Motor neuron (in vitro differentiated cells): ENCODE data around the gene PDE4B. TPM values are rescaled to one million over a fixed set of nuclear protein-coding genes. Genes with fewer than 3 reads are reported as not detected.

Experiments used
- ATAC-seq, 8 experiments: fragments of 200-7000 bp; cut with Tn5 transposase; replicated peaks in 6 of 8; 2 replicates each; pipeline ENCODE4 v1.8.0; 2021; ENCODE audit warnings: mild to moderate bottlenecking in 8 of 8, moderate library complexity in 8 of 8
- H3K27ac ChIP-seq, 2 donors: fragments of 250-450 bp; sonication (Bioruptor Pico); 2 replicates each; pipeline ENCODE4 v1.9.0; 2021; ENCODE audit warnings: antibody characterized with exemption in 2 of 2, mild to moderate bottlenecking in 2 of 2, moderate library complexity in 1 of 2
- H3K4me1 ChIP-seq, 2 donors: fragments of 250-450 bp; sonication (Bioruptor Pico); replicated peaks in 1 of 2; 2 replicates each; pipeline ENCODE4 v1.6.1; 2021; ENCODE audit warnings: antibody characterized with exemption in 2 of 2, mild to moderate bottlenecking in 2 of 2, moderate library complexity in 1 of 2
- H3K4me3 ChIP-seq, 5 donors: fragments of 250-450 bp; sonication (Bioruptor Pico); 2 replicates each; pipeline ENCODE4 v1.9.0; 2021; ENCODE audit warnings: antibody characterized with exemption in 5 of 5, mild to moderate bottlenecking in 5 of 5, moderate library complexity in 4 of 5
- WGBS, 10 experiments: fragments of 450-650 bp; shearing (Covaris generic); methylation state at CpG; one replicate each; pipeline ENCODE4 v1.0.0; 2022; 5-methylcytosine and 5-hydroxymethylcytosine counted together
- in situ Hi-C, 9 experiments: fragments of 400-800 bp; cut with MboI; loops; one replicate each; pipeline ENCODE4 v1.15.0; 2021; ENCODE audit warnings: low sequenced_read_pairs in 9 of 9, low pct_unique_long_range_greater_than_20kb in 2 of 9; ENCODE audit not compliant: unreplicated experiment in 9 of 9
- total RNA-seq, 8 experiments: library from RNA; unstranded; fragments of 300-600 nt; gene quantifications; 2 replicates each; pipeline versions ENCODE4 v1.2.3 to v1.2.4, GENCODE V29; 2022

The PDE4B gene
- total RNA-seq, 8 experiments from 2014 or later = 13.9 to 63.1 (median 43.3) TPM

DNA sequence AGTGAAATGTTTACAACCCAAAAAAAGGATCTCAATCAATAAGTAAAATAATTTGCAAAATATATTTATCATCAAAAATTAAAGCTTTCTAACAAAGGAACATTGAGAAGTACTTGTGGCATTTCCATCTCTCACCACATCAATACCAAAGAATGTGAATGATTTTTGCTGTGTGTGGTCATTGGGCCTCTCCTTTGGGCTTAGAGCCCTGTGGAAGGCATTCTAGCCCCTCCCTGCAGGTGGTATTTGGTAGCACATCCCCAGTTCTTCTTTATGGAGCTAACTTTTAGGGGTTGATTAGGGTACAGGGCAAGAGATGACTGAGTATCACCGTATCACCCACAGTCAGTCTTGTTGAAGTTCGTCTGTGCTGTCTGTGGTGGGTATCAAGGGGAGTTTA, 447.1 kb downstream of the PDE4B start:
- 83 to 100% (median 88%) methylated on average over 2 of the region's 2 CpGs; no CpG with 5 or more reads in 5 of the 10 experiments for WGBS, 10 experiments
- no peak for ATAC-seq
- H3K4me1 ChIP-seq = peaks cover 23 to 28% of the 10 kb centered on the region in 2 donors
- H3K27ac ChIP-seq = no peak overlapping the region
- in situ Hi-C loops = loop anchor here (5.0 to 25.0 kb wide), 6 partner anchors 275 to 528 kb away; no protein-coding TSS in a partner anchor
- H3K4me3 ChIP-seq = no peak overlapping the region

- H3K4me3 ChIP-seq = no peak overlapping the region
- no peak overlapping the region for H3K27ac ChIP-seq
- in situ Hi-C loops = loop anchor here (5.0 to 25.0 kb wide), 6 partner anchors 276 to 528 kb away; no protein-coding TSS in a partner anchor
- ATAC-seq = no peak
- H3K4me1 ChIP-seq = peaks cover 25 to 31% of the 10 kb centered on the region in 2 donors
- WGBS, 10 experiments = 54 to 100% (median 87%) methylated on average over 2 to 6 of the region's 6 CpGs
Measured at GRCh38 chr1:66240491-66241484, 448.1 kb downstream of the PDE4B start.

DNA sequence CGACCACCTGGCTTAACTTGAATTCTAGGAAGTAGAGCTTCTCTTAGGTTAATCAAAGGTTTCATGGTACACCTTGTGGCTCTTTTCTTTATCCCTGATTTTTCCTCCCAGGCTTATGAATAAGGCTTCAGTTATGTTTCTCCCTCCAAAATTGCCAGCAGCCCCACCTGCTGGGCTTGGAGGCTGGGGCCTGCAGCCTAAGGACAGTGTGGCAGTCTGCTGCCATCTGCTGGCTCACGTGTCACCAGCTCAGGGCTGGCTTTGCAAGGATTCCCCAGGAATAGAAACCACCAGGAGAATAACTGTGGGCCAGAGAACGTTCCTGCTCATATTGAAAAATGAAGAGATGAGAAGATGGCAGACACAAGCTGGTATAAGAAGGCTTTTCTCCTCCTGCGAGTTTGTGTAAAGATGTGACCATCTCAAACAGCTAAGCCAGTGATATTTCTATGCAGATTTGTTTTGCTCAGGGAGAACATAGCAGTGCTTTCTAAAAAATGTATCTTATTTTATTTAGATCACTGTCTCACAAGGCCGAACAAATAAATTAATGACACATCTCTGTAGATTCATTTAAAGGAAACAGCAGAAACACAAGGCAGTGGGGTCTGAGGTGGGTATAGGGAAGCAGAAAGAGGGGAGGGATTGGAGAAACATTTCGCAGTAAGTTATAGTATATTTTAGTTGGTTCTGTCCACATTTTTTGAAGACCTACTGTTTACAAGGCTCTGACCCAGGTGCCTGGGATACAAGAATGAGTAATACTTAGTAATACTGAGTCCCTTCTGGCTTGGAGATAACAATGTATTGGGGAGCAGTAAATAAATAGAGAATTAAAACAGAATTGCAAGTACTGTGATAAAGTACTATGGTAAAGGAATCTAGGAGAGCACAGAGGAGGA, 450.2 kb downstream of the PDE4B start:
- ATAC-seq = peak; percentile 59 to 99 (median 92)
- 0 to 100% (median 41%) methylated on average over 1 to 6 of the region's 6 CpGs for WGBS, 10 experiments
- in situ Hi-C loops = loop anchor here (5.0 to 25.0 kb wide), 6 partner anchors 278 to 531 kb away; no protein-coding TSS in a partner anchor
- no peak overlapping the region for H3K27ac ChIP-seq
- peaks cover 24 to 27% of the 10 kb centered on the region in 2 donors for H3K4me1 ChIP-seq
- H3K4me3 ChIP-seq = no peak overlapping the region

- H3K4me3 ChIP-seq = no peak overlapping the region
- WGBS, 10 experiments = 27 to 100% (median 87%) methylated on average over 1 to 2 of the region's 2 CpGs
- ATAC-seq = peak in 3 of 8 experiments; percentile 15 to 48 (median 17)
- H3K27ac ChIP-seq = no peak overlapping the region
- peaks cover 24 to 27% of the 10 kb centered on the region in 2 donors for H3K4me1 ChIP-seq
- in situ Hi-C loops = loop anchor here (5.0 to 25.0 kb wide), 6 partner anchors 279 to 531 kb away; no protein-coding TSS in a partner anchor
Measured at GRCh38 chr1:66243548-66244130, 450.9 kb downstream of the PDE4B start.

DNA sequence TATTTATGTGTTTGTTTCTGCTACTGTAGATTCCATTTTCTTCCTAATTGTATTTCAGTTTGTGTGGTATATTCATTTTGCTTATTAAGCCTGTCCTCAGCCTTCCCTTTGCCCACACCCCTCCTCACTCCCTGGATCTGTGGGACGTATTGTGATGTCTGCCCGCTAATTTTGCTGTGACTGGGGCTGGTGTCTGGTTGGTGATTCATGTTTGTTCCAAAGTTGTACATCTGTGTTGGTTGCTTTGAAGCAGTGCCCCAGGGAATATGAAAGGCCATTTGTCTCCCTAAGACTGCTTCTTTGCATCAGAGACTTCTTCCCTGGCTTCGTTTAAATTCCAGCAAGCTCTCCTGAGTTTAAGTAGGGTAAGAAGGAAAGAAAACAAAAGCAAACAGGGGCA, 451.7 kb downstream of the PDE4B start:
- H3K4me3 ChIP-seq = no peak overlapping the region
- H3K4me1 ChIP-seq = peaks cover 24 to 27% of the 10 kb centered on the region in 2 donors
- in situ Hi-C loops = loop anchor here (5.0 to 25.0 kb wide), 6 partner anchors 280 to 532 kb away; no protein-coding TSS in a partner anchor
- peak; percentile 47 to 84 (median 60) for ATAC-seq
- 0 to 67% (median 28%) methylated on average over 2 to 3 of the region's 3 CpGs; no CpG with 5 or more reads in 2 of the 10 experiments for WGBS, 10 experiments
- H3K27ac ChIP-seq = no peak overlapping the region

GRCh38 chr1:66245691-66246090, 453.0 kb downstream of the PDE4B start:
- Histone ChIP-seq H3K4me3 (no peak overlapping the region), H3K4me1 (peaks cover 24 to 27% of the 10 kb centered on the region in 2 donors), H3K27ac (no peak overlapping the region)
- in situ Hi-C loops = loop anchor here in 8 of 9 experiments (10.0 to 25.0 kb wide), 5 partner anchors 281 to 533 kb away; no protein-coding TSS in a partner anchor
- ATAC-seq = no peak
- WGBS, 10 experiments = 46 to 100% (median 71%) methylated on average over 1 of the region's 1 CpG; no CpG with 5 or more reads in 3 of the 10 experiments

DNA sequence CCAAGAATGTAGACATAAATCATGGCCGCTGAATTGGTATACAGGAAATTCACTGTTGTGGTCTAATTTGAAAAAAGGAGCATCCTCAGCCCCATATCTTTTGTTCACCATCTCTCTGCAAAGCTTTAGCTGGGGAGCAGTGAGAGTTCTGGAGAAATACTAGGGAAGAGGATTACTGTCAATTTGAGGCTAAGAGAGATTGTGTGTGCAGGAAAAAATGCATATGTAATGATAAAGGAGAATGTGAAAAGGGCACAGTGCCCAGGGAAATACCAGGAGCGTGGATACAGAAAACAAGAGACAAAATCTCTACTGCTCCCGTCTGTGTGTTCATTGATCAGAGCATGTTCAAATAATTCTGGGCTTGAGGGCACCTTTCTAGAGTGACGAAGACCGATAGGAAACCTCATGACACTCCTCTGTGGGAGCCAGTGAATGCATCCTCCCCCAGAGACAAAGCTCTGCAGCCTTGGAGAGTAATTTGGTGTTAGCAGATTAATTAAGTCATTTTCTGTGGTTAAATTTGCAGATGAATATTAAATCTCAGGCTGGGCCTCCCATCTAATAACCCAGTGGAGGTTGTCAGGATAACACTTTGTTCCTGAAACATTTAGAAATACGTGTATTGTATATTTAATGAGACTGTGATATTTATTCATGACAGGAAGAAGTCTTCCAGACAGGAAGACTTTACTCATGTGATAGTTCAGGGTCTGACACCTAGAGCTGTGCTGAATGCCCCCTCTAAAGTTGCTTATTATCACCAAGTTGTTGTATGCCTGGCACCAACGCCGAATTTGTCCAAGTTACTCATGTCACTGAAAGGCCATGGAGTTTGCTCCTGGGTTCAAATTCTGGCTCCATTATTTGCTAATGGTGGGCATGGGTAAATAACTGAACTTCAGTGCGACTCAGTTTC, 453.9 kb downstream of the PDE4B start:
- 63 to 98% (median 88%) methylated on average over 4 to 9 of the region's 9 CpGs; no CpG with 5 or more reads in 2 of the 10 experiments for WGBS, 10 experiments
- in situ Hi-C loops = loop anchor here in 8 of 9 experiments (10.0 to 25.0 kb wide), 5 partner anchors 282 to 534 kb away; no protein-coding TSS in a partner anchor
- H3K4me1 ChIP-seq = peaks cover 24 to 27% of the 10 kb centered on the region in 2 donors
- no peak overlapping the region for H3K27ac ChIP-seq
- ATAC-seq = peak in 2 of 8 experiments; percentile 4 to 44
- no peak overlapping the region for H3K4me3 ChIP-seq

DNA sequence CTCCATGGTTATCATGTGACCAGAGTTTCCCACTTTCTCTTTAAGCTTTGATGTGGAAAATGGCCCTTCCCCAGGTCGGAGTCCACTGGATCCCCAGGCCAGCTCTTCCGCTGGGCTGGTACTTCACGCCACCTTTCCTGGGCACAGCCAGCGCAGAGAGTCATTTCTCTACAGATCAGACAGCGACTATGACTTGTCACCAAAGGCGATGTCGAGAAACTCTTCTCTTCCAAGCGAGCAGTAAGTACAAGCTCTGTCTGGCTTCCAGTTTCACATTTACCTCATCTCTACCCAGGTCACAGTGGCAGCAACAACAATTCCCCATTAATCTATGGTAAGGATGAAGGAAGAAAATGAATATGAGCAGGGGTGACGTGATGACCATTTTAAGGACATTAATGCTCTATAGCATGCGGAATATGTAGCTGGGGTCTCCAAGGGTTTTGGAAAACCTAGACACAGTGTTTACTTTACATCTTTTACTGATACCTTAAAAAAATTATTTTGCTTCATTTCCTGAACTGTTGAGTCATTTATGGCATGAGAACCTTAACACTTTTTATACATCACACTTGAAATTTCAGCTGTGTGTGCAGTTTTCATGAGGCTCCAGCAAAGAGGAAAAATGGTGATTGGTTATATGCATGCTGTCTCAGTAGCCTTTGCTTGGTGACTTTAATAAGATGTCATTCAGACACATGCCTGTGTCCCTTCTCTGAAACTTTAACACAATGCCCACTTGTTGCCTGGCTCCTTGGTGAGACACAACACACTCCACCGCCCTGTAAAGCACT, 454.9 kb downstream of the PDE4B start:
- in situ Hi-C loops = loop anchor here in 8 of 9 experiments (10.0 to 25.0 kb wide), 5 partner anchors 283 to 535 kb away; no protein-coding TSS in a partner anchor
- no peak for ATAC-seq
- H3K4me1 ChIP-seq = peaks cover 22 to 24% of the 10 kb centered on the region in 2 donors
- H3K27ac ChIP-seq = no peak overlapping the region
- WGBS, 10 experiments = 85 to 100% (median 99%) methylated on average over 1 to 9 of the region's 11 CpGs
- no peak overlapping the region for H3K4me3 ChIP-seq

- Histone ChIP-seq H3K4me1 (peaks cover 18 to 20% of the 10 kb centered on the region in 2 donors), H3K27ac (no peak overlapping the region), H3K4me3 (no peak overlapping the region)
- ATAC-seq = no peak
- WGBS, 10 experiments = 79 to 100% (median 90%) methylated on average over 1 of the region's 1 CpG; no CpG with 5 or more reads in 2 of the 10 experiments
- in situ Hi-C loops = loop anchor here in 8 of 9 experiments (10.0 to 25.0 kb wide), 5 partner anchors 283 to 536 kb away; no protein-coding TSS in a partner anchor
Measured at GRCh38 chr1:66248257-66248656, 455.6 kb downstream of the PDE4B start.

DNA sequence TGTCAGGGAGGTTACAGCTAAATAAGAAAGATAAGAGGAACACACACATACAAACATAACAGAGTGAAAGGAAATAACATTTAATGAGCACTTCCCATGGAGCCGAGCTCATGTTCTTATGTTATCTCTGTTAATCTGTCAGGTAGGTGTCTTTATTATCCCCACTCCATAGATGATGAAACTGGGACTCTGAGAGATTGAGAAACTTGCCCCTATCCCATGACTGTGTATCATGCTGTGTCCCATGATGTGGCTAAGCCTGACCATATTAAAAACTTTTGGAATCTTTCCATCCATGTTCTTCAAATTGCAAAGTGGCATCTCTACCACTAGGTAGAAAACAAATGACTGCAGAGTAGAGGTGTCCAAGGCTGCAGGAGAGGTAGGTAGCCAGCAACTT, 456.1 kb downstream of the PDE4B start:
- Histone ChIP-seq H3K4me3 (no peak overlapping the region), H3K4me1 (peaks cover 13 to 15% of the 10 kb centered on the region in 2 donors), H3K27ac (no peak overlapping the region)
- in situ Hi-C loops = loop anchor here in 8 of 9 experiments (10.0 to 25.0 kb wide), 5 partner anchors 284 to 536 kb away; no protein-coding TSS in a partner anchor
- WGBS, 10 experiments = 0 to 100% (median 79%) methylated on average over 1 of the region's 1 CpG; no CpG with 5 or more reads in 2 of the 10 experiments
- ATAC-seq = no peak
